Peyer's patch (tissue), 4 donors: Measurements from ENCODE around the gene XPO4.

Source experiments
- POLR2A ChIP-seq, 2 donors: fragments of 450-650 bp; IDR thresholded peaks; one replicate each; pipeline ENCODE4 v1.5.1; 2017; ENCODE audit warnings: antibody characterized with exemption in 2 of 2, mild to moderate bottlenecking in 2 of 2, moderate library complexity in 2 of 2
- TF ChIP-seq, protein P1 (sequence below), 6 experiments: fragments of 450-650 bp in 4 of 6; fragments of 200-600 bp in 2 of 6; sonication (generic) in 1 of 6; IDR thresholded peaks; one replicate each; pipeline ENCODE4 v1.5.1; 2017 to 2019; ENCODE audit warnings: antibody characterized with exemption in 6 of 6, mild to moderate bottlenecking in 3 of 6, moderate library complexity in 1 of 6

DNA sequence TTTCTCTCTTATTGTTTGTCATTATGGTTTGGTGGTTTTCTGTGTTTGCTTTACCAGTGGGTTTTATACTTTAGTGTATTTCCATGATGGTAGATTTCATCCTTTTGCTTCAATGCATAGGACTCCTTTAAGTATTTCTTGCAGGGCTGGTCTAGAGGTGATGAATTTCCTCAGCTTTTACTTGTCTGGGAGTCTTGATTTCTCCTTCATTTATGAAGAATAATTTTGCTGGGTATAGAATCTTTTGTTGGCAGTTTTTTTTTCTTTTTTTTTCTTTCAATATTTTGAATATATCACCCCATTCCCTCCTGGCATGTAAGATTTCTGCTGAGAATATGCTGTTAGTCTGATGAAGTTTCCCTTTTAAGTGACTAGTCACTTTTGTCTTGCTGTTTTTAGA lies 148.5 kb downstream of the XPO4 start:
- TF ChIP-seq, protein P1, sequence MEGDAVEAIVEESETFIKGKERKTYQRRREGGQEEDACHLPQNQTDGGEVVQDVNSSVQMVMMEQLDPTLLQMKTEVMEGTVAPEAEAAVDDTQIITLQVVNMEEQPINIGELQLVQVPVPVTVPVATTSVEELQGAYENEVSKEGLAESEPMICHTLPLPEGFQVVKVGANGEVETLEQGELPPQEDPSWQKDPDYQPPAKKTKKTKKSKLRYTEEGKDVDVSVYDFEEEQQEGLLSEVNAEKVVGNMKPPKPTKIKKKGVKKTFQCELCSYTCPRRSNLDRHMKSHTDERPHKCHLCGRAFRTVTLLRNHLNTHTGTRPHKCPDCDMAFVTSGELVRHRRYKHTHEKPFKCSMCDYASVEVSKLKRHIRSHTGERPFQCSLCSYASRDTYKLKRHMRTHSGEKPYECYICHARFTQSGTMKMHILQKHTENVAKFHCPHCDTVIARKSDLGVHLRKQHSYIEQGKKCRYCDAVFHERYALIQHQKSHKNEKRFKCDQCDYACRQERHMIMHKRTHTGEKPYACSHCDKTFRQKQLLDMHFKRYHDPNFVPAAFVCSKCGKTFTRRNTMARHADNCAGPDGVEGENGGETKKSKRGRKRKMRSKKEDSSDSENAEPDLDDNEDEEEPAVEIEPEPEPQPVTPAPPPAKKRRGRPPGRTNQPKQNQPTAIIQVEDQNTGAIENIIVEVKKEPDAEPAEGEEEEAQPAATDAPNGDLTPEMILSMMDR (IDR thresholded peaks at IDR 0.05), result no peak
- TF ChIP-seq POLR2A (IDR thresholded peaks at IDR 0.05), result no peak
